GM19023 (cell line): ENCODE data around the gene ATP6V0E1.
"Not testable (repeated sequence)": the region's sequence is repeated elsewhere in the genome, so short reads cannot be mapped to it uniquely, and the experiment has no call there.

ENCODE experiments used
- ATAC-seq: cut with Tn5 transposase; IDR thresholded peaks from one replicate; pipeline ENCODE4 v1.9.1; 2021; ENCODE audit warnings: mild to moderate bottlenecking, moderate library complexity; ENCODE audit not compliant: unreplicated experiment

The ATP6V0E1 gene

DNA sequence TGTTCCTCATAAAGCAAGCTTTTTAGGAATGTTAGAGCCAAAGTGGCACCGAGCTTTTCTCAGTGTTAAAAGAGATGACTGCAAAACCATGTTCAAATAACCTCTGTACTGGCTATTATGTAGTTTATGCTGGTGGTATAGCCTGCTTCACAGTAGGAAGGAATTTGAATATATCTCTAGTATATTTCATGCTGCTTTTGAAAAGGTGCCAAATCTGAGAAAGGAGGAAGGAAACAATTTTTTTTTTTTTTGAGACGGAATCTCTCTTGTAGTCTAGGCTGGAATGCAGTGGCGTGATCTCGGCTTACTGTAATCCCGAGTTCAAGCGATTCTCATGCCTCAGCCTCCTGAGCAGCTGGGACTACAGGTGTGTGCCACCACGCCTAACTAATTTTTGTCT is 86.1 kb downstream of the ATP6V0E1 start:
- ATAC-seq = no peak

DNA sequence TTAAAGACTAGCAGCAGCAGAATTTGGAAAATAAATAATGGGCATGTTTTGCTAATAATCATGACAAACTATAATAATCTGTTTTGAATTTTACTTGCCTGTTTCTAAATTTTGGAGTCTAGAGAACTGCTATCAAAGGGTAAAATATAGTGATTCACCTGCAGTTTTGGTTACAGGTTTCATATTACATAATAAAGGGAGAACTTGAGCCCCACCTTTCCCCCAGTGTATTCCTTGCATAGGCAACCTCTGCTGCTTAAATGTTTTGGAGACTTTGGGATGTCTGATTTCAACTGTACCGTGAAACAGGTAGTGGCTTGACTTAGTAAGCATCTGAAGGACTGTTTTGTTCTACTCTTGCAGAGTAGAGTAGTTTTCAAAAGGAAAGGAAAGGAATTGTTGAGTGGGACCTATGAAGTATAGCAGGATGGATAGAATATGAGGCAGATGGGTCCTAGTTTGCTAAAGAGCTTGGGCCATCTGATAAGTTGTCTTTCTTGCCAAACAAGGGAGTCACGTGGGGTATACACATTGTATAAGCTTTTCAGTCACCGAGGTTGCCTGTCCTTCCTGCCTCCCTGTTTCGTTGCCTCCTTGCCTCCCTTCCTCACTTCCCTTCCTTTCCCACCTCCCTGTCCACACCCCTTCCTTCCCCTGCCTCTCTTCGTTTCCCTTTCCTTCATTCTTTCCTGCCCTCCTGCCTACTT is 91.7 kb downstream of the ATP6V0E1 start:
- ATAC-seq = no peak

DNA sequence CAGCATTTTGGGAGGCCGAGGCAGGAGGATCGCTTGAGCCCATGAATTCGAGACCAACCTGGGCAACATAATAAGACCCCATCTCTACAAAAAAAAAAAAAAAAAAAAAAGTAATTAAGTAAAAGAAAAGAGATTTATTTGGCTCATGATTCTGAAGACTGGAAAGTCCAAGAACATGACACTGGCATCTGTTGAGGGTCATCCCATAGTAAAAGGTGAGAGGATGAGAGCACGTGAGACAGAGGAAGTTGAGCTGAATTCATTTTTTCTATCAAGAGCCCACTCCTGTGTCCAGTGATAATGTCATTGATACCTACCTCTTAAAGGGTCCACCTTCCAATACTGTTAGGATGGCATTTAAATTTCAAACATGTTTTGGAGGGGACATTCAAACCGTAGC is 92.4 kb downstream of the ATP6V0E1 start:
- ATAC-seq = no peak

DNA sequence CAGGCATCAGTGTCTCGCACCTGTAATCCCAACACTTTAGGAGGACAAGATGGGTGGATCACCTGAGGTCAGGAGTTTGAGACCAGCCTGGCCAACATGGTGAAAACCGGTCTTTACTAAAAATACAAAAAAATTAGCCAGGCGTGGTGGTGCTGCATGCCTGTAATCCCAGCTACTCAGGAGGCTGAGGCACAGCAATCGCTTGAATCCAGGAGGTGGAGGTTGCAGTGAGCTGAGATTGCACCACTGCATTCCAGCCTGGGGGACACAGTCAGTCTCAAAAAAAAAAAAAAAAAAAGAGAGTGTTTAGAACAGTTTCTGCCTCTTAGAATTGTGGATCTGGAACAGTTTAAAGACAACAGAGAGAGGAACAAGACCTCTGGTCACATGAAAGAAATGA is 92.9 kb downstream of the ATP6V0E1 start:
- not testable (repeated sequence) for ATAC-seq

DNA sequence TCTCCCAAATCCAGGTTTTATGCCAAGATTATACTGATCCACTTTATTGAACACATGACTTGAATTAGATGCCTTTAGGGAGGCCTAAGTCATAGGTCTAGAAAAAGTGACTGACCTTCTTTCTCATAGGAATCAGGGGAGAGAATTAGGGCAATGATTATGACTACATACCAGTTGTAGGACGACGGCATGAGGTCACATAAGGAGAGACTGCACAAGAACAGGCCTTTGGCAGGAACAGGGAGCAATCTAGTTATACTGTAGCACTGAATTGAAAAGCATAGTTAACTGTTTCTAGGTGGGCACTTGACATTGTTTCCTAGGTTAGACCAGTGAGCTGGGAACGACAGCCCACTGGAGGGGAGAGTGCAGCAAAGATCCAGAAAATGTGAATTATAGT is 95.3 kb downstream of the ATP6V0E1 start:
- ATAC-seq = no peak
